ENCODE results near the gene HUS1B. TPM values are rescaled to one million over a fixed set of nuclear protein-coding genes. Genes with fewer than 3 reads are reported as not detected.

Gene HUS1B
- total RNA-seq, 1 donor from 2014 or later, result 1.1 TPM

DNA sequence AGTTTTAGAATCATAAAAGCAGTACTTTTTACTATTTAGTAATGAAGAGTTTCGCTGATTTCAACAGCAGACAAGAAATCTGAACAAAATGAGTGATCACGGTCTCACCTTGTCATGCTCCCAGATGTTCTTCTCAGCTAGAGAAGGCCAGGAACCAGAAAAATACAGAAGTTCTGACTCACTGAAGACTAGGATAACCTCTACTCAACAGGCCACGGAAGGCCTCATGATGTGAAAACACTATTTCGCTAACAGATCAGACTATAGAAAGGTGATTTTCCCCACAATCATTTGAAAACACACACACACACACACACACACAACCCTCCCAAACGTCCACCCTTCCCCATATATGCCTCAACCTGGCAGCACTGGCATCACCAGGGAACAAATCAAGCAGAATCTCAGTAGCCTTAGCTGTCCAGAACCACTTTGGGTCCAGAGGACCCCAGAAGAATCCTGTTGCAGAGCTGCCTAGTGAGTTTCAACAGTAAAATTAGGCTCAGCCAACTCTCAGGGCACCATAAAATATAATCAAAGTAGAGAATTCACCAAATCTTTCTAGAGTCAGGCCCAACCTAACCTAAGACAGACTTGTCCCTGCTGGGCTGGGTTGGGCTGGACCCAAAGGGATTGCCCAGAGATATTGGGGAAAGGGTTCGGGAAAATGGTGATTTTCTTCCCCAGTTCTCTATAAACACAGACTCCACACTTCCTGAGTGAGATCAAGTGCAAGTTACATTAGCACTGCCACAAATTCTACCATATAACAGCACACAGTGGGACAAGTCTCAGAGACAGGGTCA is 28.1 kb upstream of the HUS1B start:
- peaks cover 5% of the 10 kb centered on the region for H3K27me3 Mint-ChIP-seq (ENCODE audit: unreplicated experiment)
- H3K9me3 Mint-ChIP-seq (ENCODE audit: unreplicated experiment), result peaks cover 3% of the 10 kb centered on the region
- peak overlapping the region; percentile 50 for H3K4me3 Mint-ChIP-seq (ENCODE audit: unreplicated experiment)
- peaks cover 34% of the 10 kb centered on the region for H3K4me1 Mint-ChIP-seq (ENCODE audit: low read depth, unreplicated experiment)
- DNase-seq, result no peak
- TF ChIP-seq, protein P1, sequence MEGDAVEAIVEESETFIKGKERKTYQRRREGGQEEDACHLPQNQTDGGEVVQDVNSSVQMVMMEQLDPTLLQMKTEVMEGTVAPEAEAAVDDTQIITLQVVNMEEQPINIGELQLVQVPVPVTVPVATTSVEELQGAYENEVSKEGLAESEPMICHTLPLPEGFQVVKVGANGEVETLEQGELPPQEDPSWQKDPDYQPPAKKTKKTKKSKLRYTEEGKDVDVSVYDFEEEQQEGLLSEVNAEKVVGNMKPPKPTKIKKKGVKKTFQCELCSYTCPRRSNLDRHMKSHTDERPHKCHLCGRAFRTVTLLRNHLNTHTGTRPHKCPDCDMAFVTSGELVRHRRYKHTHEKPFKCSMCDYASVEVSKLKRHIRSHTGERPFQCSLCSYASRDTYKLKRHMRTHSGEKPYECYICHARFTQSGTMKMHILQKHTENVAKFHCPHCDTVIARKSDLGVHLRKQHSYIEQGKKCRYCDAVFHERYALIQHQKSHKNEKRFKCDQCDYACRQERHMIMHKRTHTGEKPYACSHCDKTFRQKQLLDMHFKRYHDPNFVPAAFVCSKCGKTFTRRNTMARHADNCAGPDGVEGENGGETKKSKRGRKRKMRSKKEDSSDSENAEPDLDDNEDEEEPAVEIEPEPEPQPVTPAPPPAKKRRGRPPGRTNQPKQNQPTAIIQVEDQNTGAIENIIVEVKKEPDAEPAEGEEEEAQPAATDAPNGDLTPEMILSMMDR (IDR thresholded peaks at IDR 0.05; ENCODE audit: partially characterized antibody, unreplicated experiment), result no peak
- H3K36me3 Mint-ChIP-seq (ENCODE audit: unreplicated experiment), result no peaks in the 10 kb centered on the region
- peak overlapping the region; percentile 76 for H3K27ac Mint-ChIP-seq (ENCODE audit: unreplicated experiment)

DNA sequence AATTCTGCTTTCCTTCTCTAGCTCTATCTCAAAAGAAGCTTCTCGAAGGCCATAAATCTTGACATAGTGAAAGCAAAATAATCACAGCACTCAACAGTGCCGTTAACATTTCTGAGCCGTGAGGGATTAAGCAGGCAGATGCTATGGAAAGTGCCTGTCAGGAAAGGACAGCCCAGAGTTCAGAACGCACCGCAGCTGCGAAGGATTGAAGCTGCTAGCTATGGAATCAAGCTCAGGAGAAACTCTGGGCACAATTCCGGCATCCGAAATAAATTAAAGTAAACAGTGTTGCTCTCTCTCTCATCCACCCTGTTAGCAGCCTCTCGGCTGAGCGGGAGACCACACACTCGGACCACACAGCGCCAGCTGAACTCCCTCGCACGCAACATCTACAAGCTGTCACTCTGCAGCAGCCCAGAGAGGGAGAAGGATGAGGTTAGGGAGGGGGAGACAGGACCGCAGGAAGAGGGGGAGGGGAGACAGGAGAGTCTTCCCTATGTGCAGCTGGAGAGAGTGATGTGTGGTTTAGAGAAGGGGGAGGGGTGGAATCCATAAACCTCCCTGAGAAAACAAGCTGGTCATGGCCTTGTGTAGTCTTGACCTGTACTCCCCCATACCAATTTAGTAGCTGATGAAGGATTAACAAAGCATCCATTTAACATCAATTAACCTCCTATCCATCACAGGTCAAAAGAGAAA is 27.0 kb upstream of the HUS1B start:
- Mint-ChIP-seq H3K4me1 (ENCODE audit: low read depth, unreplicated experiment) (peaks cover 41% of the 10 kb centered on the region), H3K27ac (ENCODE audit: unreplicated experiment) (peak overlapping the region; percentile 99), H3K27me3 (ENCODE audit: unreplicated experiment) (peaks cover 5% of the 10 kb centered on the region), H3K9me3 (ENCODE audit: unreplicated experiment) (peaks cover 3% of the 10 kb centered on the region), H3K4me3 (ENCODE audit: unreplicated experiment) (peak overlapping the region; percentile 89), H3K36me3 (ENCODE audit: unreplicated experiment) (no peaks in the 10 kb centered on the region)
- peak; percentile 77 for DNase-seq
- TF ChIP-seq, protein P1 (IDR thresholded peaks at IDR 0.05; ENCODE audit: partially characterized antibody, unreplicated experiment), result no peak

DNA sequence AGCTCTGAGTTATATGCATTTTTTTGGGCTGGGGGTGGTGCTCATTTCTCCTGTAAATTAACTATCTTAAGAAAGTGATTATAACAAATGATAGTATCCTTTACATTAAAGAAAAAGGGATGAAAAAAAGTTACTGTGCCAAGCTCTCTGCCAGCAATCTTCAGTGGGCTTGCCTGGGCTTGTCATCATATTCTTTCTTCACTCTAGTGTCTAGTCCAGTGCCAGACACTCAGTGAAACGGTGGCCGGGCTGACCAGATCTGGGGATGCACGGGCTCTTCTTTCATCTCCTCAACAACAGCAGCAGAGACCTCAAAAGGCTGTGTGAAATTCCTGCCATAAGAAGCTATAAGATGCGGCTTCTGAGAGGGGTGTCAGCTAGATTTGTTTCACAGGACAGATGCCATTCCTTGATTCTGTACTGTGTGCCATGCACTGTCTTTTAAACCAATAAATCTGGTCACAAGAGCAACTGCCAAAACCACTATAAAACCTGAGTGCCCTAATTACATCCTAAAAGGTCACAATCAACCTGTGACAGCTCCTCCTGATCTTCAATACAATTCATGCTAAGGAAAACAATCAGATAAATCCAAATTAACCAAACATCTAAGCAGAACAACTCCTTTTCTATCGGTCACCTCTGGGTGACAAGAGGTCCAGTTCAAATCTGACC is 23.9 kb upstream of the HUS1B start:
- Mint-ChIP-seq H3K27ac (ENCODE audit: unreplicated experiment) (peak overlapping the region; percentile 18), H3K4me1 (ENCODE audit: low read depth, unreplicated experiment) (peaks cover 46% of the 10 kb centered on the region)

DNA sequence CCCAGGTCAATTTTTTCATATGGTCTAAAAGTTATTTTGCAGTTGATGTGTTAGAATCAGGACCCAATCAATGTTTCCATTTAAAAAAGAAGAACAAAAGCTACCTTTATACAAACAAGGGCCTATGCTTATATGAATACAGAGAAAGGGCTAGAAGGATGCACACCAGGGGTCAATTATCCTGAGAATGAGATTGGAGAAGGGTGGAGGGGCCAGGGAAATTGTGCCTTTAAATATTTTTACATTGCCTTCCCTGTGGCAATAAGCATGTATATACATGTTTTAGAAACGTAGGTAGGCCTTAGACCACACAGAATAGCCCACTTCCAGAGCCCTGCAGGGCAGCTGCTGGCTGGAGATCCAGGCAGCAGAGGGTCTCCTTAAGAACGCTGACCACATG is 23.4 kb upstream of the HUS1B start:
- Mint-ChIP-seq H3K9me3 (ENCODE audit: unreplicated experiment) (peaks cover 6% of the 10 kb centered on the region), H3K36me3 (ENCODE audit: unreplicated experiment) (peaks cover 4% of the 10 kb centered on the region), H3K4me3 (ENCODE audit: unreplicated experiment) (no peak overlapping the region), H3K27ac (ENCODE audit: unreplicated experiment) (no peak overlapping the region), H3K4me1 (ENCODE audit: low read depth, unreplicated experiment) (peaks cover 43% of the 10 kb centered on the region), H3K27me3 (ENCODE audit: unreplicated experiment) (peaks cover 7% of the 10 kb centered on the region)
- DNase-seq, result no peak
- TF ChIP-seq, protein P1 (IDR thresholded peaks at IDR 0.05; ENCODE audit: partially characterized antibody, unreplicated experiment), result no peak

More for the DNA sequence above, 23.9 kb upstream of the HUS1B start:
- Mint-ChIP-seq H3K27me3 (ENCODE audit: unreplicated experiment) (peaks cover 7% of the 10 kb centered on the region), H3K36me3 (ENCODE audit: unreplicated experiment) (peaks cover 3% of the 10 kb centered on the region), H3K4me3 (ENCODE audit: unreplicated experiment) (no peak overlapping the region), H3K9me3 (ENCODE audit: unreplicated experiment) (peaks cover 6% of the 10 kb centered on the region)
- DNase-seq, result no peak
- TF ChIP-seq, protein P1 (IDR thresholded peaks at IDR 0.05; ENCODE audit: partially characterized antibody, unreplicated experiment), result no peak

Data from glutamatergic neuron (in vitro differentiated cells).